ENCODE data around the gene LRRC8D. TPM values are rescaled to one million over a fixed set of nuclear protein-coding genes. Genes with fewer than 3 reads are reported as not detected.

LRRC8D gene
- total RNA-seq, 3 donors from 2014 or later, result 9.2 to 22.8 (median 11.7) TPM

GRCh38 chr1:89855413-89856123, 34.7 kb downstream of the LRRC8D start:
- H3K27me3 ChIP-seq, result no peaks in the 10 kb centered on the region
- no peak overlapping the region for H3K27ac ChIP-seq
- H3K4me1 ChIP-seq, result no peaks in the 10 kb centered on the region
- intact Hi-C loops (cut with DNase I; ENCODE audit: low total_unique reads), result no loop called here
- H3K9me3 ChIP-seq, result no peaks in the 10 kb centered on the region
- no peaks in the 10 kb centered on the region for H3K36me3 ChIP-seq
- no peak for DNase-seq (ENCODE audit: low spot score in 2 of 2)
- no peak overlapping the region for H3K4me3 ChIP-seq
- TF ChIP-seq POLR2A (IDR thresholded peaks at IDR 0.05), result no peak
- TF ChIP-seq POLR2AphosphoS5 (IDR thresholded peaks at IDR 0.05), result no peak
- no peak for TF ChIP-seq CTCF (IDR thresholded peaks at IDR 0.05)

- Histone ChIP-seq H3K4me3 (no peak overlapping the region), H3K4me1 (no peaks in the 10 kb centered on the region), H3K27me3 (no peaks in the 10 kb centered on the region), H3K36me3 (no peaks in the 10 kb centered on the region), H3K9me3 (no peaks in the 10 kb centered on the region), H3K27ac (no peak overlapping the region)
- intact Hi-C loops (cut with DNase I; ENCODE audit: low total_unique reads), result no loop called here
- no peak for DNase-seq (ENCODE audit: low spot score in 2 of 2)
- TF ChIP-seq POLR2A (IDR thresholded peaks at IDR 0.05) (no peak), POLR2AphosphoS5 (IDR thresholded peaks at IDR 0.05) (no peak), CTCF (IDR thresholded peaks at IDR 0.05) (no peak)
Measured at GRCh38 chr1:89863165-89863830, 42.5 kb downstream of the LRRC8D start.

- Histone ChIP-seq H3K27me3 (no peaks in the 10 kb centered on the region), H3K4me1 (no peaks in the 10 kb centered on the region), H3K9me3 (no peaks in the 10 kb centered on the region), H3K27ac (no peak overlapping the region), H3K36me3 (no peaks in the 10 kb centered on the region), H3K4me3 (no peak overlapping the region)
- no peak for DNase-seq (ENCODE audit: low spot score in 2 of 2)
- intact Hi-C loops (cut with DNase I; ENCODE audit: low total_unique reads), result no loop called here
- TF ChIP-seq CTCF (IDR thresholded peaks at IDR 0.05) (no peak), POLR2A (IDR thresholded peaks at IDR 0.05) (no peak), POLR2AphosphoS5 (IDR thresholded peaks at IDR 0.05) (no peak)
Measured at GRCh38 chr1:89865498-89866382, 44.9 kb downstream of the LRRC8D start.

- no peak for DNase-seq (ENCODE audit: low spot score in 2 of 2)
- no peaks in the 10 kb centered on the region for H3K36me3 ChIP-seq
- H3K27me3 ChIP-seq, result no peaks in the 10 kb centered on the region
- H3K4me3 ChIP-seq, result no peak overlapping the region
- intact Hi-C loops (cut with DNase I; ENCODE audit: low total_unique reads), result no loop called here
- no peaks in the 10 kb centered on the region for H3K4me1 ChIP-seq
- TF ChIP-seq CTCF (IDR thresholded peaks at IDR 0.05), result no peak
- no peak for TF ChIP-seq POLR2A (IDR thresholded peaks at IDR 0.05)
- TF ChIP-seq POLR2AphosphoS5 (IDR thresholded peaks at IDR 0.05), result no peak
- H3K27ac ChIP-seq, result no peak overlapping the region
- H3K9me3 ChIP-seq, result no peaks in the 10 kb centered on the region
Measured at GRCh38 chr1:89866568-89866967, 45.7 kb downstream of the LRRC8D start.

All from breast epithelium (tissue), 4 donors.